Fibroblast of skin of back (primary cell): ENCODE results near the gene PRAMEF25. TPM values are rescaled to one million over a fixed set of nuclear protein-coding genes. Genes with fewer than 3 reads are reported as not detected.
"Not testable (repeated sequence)": the region's sequence is repeated elsewhere in the genome, so short reads cannot be mapped to it uniquely, and the experiment has no call there.

Experiments
- DNase-seq: peaks from one replicate; pipeline ENCODE4 v3.0.0-alpha.2; 2013
- polyA plus RNA-seq, 2 experiments: library from polyadenylated mRNA; unstranded; fragments of 120-200 nt; gene quantifications; one replicate each; pipeline ENCODE4 v1.2.1, GENCODE V29; 2013; ENCODE audit not compliant: insufficient read length in 2 of 2

Gene PRAMEF25
- polyA plus RNA-seq (2013, experiment 1 of 2; ENCODE audit: insufficient read length), result not detected
- polyA plus RNA-seq (2013, experiment 2 of 2; ENCODE audit: insufficient read length), result not detected

DNA sequence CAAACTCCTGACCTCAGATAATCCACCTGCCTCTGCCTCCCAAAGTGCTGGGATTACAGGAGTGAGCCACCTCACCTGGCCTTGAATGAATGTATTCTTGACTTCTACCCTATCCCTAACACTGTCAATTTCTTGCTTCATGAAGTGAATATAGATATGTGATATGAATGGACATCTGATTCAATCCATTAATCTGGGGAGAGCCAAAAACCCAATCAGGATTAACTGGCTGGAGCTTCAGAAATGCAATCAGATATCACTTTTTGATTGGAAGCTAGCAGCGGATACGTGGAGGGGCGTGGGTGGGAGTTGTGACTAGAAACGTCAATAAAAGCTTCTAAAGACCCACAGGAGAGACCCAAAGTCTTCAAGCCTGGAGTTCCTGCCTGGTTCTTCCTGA is at the start of gene PRAMEF25:
Gene PRAMEF25, plus strand, starts transcription at position 301 of the 400 bp plus-strand sequence. CDS start 2,920 bp downstream, outside the sequence.
- not testable (repeated sequence) for DNase-seq

- not testable (repeated sequence) for DNase-seq
Observed at GRCh38 chr1:13056475-13056874, 14.1 kb upstream of the PRAMEF25 start, which contains the start of gene PRAMEF27. Gene PRAMEF27 (minus strand): TSS chr1:13056575. CDS start chr1:13053659, 2,916 bp downstream.

GRCh38 chr1:13116754-13117153 is 46.2 kb downstream of the PRAMEF25 start, which contains the start of gene HNRNPCL2:
Gene HNRNPCL2 (minus strand): TSS chr1:13116854. CDS start chr1:13116400, 454 bp downstream.
- DNase-seq, result not testable (repeated sequence)
